T-helper 17 cell (primary cell): ENCODE results near the gene NXPE2. TPM values are rescaled to one million over a fixed set of nuclear protein-coding genes. Genes with fewer than 3 reads are reported as not detected.
"Not testable (repeated sequence)": the region's sequence is repeated elsewhere in the genome, so short reads cannot be mapped to it uniquely, and the experiment has no call there.

Experiments
- ATAC-seq: fragments of 150-1000 bp; cut with Tn5 transposase; 2 replicates; pipeline ENCODE4 v1.10.0; 2021; ENCODE audit warnings: mild to moderate bottlenecking, moderate library complexity
- DNase-seq, 3 donors: peaks; one replicate each; pipeline versions ENCODE4 v3.0.0 to v3.0.0-alpha.2; 2020 to 2021
- H3K9me3 ChIP-seq: one replicate; pipeline ENCODE4 v1.7.0; 2013; ENCODE audit warnings: low read length, mild to moderate bottlenecking; ENCODE audit not compliant: control insufficient read depth, poor library complexity, severe bottlenecking
- H3K27ac Mint-ChIP-seq: one replicate; pipeline ENCODE4 v1.8.0; 2022; ENCODE audit warnings: mild to moderate bottlenecking, moderate library complexity, mixed read lengths
- H3K27me3 Mint-ChIP-seq: one replicate; pipeline ENCODE4 v1.8.0; 2022; ENCODE audit warnings: mixed read lengths
- H3K36me3 Mint-ChIP-seq: one replicate; pipeline ENCODE4 v1.8.0; 2022; ENCODE audit warnings: low read depth, mixed read lengths
- H3K4me1 Mint-ChIP-seq: one replicate; pipeline ENCODE4 v1.8.0; 2022; ENCODE audit warnings: mild to moderate bottlenecking, mixed read lengths
- H3K4me3 Mint-ChIP-seq: one replicate; pipeline ENCODE4 v1.8.0; 2022; ENCODE audit warnings: mild to moderate bottlenecking, moderate library complexity, mixed read lengths
- total RNA-seq, 4 donors: library from RNA in 2 of 4; stranded (reverse) in 2 of 4; gene quantifications; one replicate each; pipeline ENCODE4 v1.2.3 and lab custom pipeline; 2022 to 2026

The NXPE2 gene
- total RNA-seq (not detected), total RNA-seq (lab: John Stamatoyannopoulos, UW) (0 to 0.08 reads per million in 2 donors)

DNA sequence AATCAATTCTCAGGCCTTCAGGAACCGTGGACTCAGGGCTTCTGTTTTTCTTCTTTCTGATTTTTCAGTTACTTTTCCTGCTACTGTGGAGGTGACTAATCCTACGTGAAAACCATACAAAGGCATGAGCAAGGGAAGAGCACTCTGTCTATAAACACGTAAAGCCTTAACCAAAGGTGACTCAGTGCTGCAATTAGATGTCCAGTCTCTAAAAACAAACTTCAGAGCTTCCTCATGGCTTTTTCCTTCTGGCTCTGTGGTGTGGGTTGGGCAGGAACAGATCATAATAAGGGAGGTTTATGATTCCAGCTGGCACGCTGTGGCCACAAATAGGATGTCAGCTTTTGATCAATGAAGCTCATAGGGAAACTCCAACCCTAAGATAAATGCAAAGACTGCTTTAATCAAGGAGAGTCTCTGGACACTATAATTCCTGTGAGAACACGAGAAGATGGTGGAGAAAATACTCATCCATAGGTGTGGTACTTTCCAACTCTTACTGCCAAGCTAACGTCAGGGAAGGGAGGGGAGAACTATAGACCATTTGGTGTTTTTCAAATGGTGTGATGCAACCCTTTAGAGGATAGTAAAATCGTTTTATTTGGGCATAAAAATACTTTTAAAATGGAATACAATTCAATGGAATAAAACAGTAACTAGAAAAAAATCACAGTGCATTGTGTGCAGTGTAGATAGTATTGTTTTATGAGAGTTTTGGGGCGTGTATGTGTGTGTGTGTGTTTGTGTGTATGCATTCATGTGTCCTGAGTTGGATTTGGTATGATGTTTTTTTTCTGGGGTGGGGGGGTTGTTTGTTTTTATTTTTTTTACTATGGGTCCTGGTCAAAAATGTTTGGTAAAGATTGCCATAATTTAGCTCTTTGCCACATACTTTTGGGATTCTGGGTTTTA is at the start of gene NXPE2:
Gene NXPE2 (plus strand): TSS at position 403 of the 912 bp plus-strand sequence. CDS start 49 bp downstream, at position 452.
- Mint-ChIP-seq H3K4me3 (no peak within 1 kb of the TSS), H3K27ac (no peak within 1 kb of the TSS), H3K4me1 (no peaks in the 10 kb centered on the region), H3K36me3 (no peaks in the 10 kb centered on the region), H3K27me3 (peaks cover 4% of the 10 kb centered on the region)
- no peaks in the 10 kb centered on the region for H3K9me3 ChIP-seq
- ATAC-seq (no peak), DNase-seq (no peak)

GRCh38 chr11:114631445-114631965 is 46.8 kb upstream of the NXPE2 start:
- not testable (repeated sequence) for H3K27me3 Mint-ChIP-seq, ATAC-seq

DNA sequence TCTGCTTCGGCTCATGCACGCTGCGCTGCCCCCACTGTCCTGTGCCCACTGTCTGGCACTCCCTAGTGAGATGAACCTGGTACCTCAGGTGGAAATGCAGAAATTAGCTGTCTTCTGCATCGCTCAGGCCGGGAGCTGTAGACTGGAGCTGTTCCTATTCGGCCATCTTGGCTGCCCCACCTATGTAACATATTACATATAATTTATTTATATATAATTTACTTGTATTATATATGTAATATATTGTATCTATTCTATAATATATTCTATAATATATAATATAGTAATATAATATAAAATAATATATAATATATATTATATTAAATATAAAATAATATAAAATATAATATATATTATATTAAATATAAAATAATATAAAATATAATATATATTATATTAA is 38.9 kb upstream of the NXPE2 start:
- not testable (repeated sequence) for H3K4me3 Mint-ChIP-seq, DNase-seq, H3K9me3 ChIP-seq, H3K4me1 Mint-ChIP-seq, H3K27ac Mint-ChIP-seq, H3K36me3 Mint-ChIP-seq, H3K27me3 Mint-ChIP-seq, ATAC-seq

More at GRCh38 chr11:114631445-114631965, 46.8 kb upstream of the NXPE2 start:
- H3K9me3 ChIP-seq, H3K4me3 Mint-ChIP-seq, H3K4me1 Mint-ChIP-seq, H3K36me3 Mint-ChIP-seq, DNase-seq, H3K27ac Mint-ChIP-seq: not testable (repeated sequence)

DNA sequence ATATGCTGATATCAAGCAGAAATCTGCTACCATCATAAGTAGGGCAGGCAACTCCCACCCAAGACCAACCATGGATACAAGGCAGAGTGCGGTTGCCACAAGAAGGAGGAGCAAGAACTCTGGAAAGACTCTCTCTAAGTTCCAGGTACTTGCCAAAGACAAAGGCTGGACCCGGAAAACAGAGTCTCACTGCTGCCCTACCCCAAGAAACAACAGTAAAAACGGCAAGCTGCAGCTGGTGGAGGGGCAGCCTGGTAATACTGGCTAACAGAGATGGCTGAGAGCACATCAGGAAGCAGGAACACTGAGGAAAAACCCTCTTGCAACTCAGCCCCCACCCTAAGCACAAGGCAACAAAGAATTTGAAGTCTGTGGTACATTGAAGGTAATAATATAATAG is 27.7 kb upstream of the NXPE2 start:
- Mint-ChIP-seq H3K36me3 (no peaks in the 10 kb centered on the region), H3K27ac (no peak overlapping the region), H3K27me3 (no peaks in the 10 kb centered on the region), H3K4me1 (no peaks in the 10 kb centered on the region), H3K4me3 (no peak overlapping the region)
- DNase-seq (no peak), ATAC-seq (no peak)
- H3K9me3 ChIP-seq = no peaks in the 10 kb centered on the region

- no peaks in the 10 kb centered on the region for H3K36me3 Mint-ChIP-seq
These were observed 27.1 kb upstream of the NXPE2 start for GRCh38 chr11:114651145-114651718.

DNA sequence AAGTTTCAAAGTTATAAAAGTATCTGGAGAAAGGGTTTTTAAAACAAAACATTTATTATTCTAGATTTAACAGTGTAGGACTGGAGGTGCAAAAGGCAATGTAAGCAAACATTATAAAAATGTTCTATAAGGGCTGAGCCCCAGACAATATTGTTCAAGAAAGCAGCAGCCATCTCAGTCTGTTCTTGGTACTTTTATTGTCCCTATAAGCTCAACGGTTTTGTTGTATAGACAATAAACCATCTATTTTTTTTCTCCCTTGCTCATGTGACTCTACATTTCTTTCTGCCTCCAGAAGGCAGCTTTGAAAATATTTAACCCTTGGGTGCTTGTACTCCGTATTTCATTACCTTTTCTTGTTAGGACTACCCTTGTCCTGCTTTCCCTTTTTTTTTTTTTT is 25.2 kb upstream of the NXPE2 start:
- no peaks in the 10 kb centered on the region for H3K36me3 Mint-ChIP-seq
- no peaks in the 10 kb centered on the region for H3K4me1 Mint-ChIP-seq
- H3K4me3 Mint-ChIP-seq = no peak overlapping the region
- no peak for DNase-seq
- no peaks in the 10 kb centered on the region for H3K9me3 ChIP-seq
- H3K27me3 Mint-ChIP-seq = peaks cover 4% of the 10 kb centered on the region
- ATAC-seq = no peak
- H3K27ac Mint-ChIP-seq = no peak overlapping the region

More at GRCh38 chr11:114651145-114651718, 27.1 kb upstream of the NXPE2 start:
- no peak overlapping the region for H3K4me3 Mint-ChIP-seq
- no peaks in the 10 kb centered on the region for H3K4me1 Mint-ChIP-seq
- no peaks in the 10 kb centered on the region for H3K27me3 Mint-ChIP-seq
- no peak overlapping the region for H3K27ac Mint-ChIP-seq
- no peak for DNase-seq
- H3K9me3 ChIP-seq = no peaks in the 10 kb centered on the region
- ATAC-seq = no peak

DNA sequence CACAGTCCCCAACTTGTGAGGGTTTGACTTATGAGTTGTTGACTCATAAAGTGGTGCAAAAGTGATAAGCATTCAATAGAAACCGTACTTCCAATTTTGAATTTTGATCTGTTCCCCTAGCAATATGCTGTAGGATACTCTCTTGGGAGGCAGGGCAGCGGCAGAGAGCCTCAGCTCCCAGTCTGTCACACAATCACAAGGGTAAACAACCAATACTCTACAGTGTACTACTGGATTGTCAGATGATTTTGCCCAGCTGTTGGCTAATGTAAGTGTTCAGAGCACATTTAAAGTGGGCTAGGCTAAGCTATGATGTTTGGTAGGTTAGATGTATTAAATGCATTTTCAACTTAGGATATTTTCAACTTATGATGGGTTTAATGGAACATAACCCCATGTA is 13.7 kb upstream of the NXPE2 start:
- DNase-seq (no peak), ATAC-seq (no peak)
- Mint-ChIP-seq H3K36me3 (no peaks in the 10 kb centered on the region), H3K27me3 (no peaks in the 10 kb centered on the region), H3K4me3 (no peak overlapping the region), H3K4me1 (no peaks in the 10 kb centered on the region), H3K27ac (no peak overlapping the region)
- no peaks in the 10 kb centered on the region for H3K9me3 ChIP-seq

DNA sequence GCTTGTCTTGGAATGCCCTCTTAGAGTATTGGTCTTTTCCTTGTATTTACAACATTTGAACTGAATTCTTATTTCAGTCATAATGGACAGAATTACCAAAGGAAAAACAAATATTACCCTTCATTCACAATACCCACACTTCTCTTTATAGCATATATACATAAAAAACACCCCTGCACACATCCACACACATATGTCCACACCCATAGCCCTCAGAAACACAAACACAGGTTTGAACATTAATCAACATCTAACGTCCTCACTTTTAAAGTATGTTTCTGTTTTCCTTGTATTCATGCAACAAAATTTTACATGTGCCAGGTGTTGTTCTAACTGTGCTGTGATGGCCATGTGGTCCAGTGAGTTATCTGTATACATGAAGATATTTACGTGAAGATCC is 11.6 kb upstream of the NXPE2 start:
- Mint-ChIP-seq H3K27me3 (no peaks in the 10 kb centered on the region), H3K27ac (no peak overlapping the region)
- ATAC-seq = no peak

DNA sequence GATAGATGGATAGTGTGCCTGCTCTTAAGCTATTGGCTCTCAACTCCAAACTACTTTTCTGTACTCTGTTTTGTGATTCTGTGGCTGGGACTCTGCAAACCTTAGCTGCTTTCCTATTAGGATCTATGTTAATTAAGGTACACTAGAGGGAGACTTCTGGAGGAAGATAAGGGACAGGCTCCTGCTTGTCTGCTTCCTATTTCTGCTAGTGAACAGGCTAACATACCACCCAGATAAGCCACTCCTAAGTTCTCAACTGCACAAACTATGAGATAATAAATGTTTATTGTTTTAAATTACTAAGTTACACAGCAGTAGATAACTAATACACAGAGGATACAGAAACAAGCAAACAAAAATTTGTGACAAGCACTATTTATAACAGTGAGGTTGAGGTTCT is 10.2 kb upstream of the NXPE2 start:
- no peak overlapping the region for H3K27ac Mint-ChIP-seq
- no peaks in the 10 kb centered on the region for H3K9me3 ChIP-seq
- no peak for ATAC-seq
- DNase-seq = no peak
- no peak overlapping the region for H3K4me3 Mint-ChIP-seq
- no peaks in the 10 kb centered on the region for H3K27me3 Mint-ChIP-seq
- H3K36me3 Mint-ChIP-seq = no peaks in the 10 kb centered on the region
- H3K4me1 Mint-ChIP-seq = no peaks in the 10 kb centered on the region

More for the DNA sequence above, 11.6 kb upstream of the NXPE2 start:
- no peaks in the 10 kb centered on the region for H3K9me3 ChIP-seq
- Mint-ChIP-seq H3K36me3 (no peaks in the 10 kb centered on the region), H3K4me3 (no peak overlapping the region), H3K4me1 (no peaks in the 10 kb centered on the region)
- DNase-seq = no peak

DNA sequence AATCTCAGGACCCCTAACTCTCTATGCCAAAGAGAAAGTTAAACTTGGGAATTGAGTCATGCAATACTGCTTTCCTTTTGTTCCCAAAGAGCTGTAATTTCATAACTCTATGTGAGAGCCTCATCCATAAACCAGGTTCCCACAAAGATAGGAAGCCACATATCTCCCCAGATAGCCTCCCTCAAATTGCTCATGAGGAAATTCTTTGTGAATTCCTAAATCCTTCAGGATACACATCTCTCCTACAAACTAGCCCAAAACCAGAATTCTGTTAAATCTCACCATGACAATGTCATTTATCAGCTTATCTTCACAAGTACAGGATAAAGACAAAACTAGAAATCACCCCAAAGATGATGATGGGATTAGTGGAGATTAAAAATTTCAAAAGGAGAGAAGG is 4.7 kb upstream of the NXPE2 start:
- Mint-ChIP-seq H3K4me3 (no peak overlapping the region), H3K27me3 (peaks cover 4% of the 10 kb centered on the region), H3K36me3 (no peaks in the 10 kb centered on the region), H3K4me1 (no peaks in the 10 kb centered on the region), H3K27ac (no peak overlapping the region)
- H3K9me3 ChIP-seq = no peaks in the 10 kb centered on the region
- ATAC-seq (no peak), DNase-seq (no peak)

DNA sequence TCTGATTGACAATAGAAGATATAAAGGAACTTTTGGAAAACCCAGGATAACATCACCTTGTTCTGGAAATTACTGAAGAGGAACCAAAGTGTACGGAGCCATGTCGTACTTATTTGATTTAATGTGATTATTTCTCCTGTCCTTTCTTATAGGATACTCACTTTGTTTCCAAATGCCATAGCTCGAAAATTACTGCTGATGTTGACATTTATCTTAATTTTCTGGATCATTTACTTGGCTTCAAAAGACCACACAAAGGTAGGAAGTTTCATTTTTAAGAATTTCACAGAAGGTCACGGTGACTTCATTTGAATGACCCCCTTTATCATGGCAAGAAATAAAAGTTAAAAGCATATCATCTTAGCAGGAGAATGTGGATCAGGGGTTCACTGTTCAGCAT is 1.2 kb downstream of the NXPE2 start:
- ATAC-seq = no peak
- no peaks in the 10 kb centered on the region for H3K4me1 Mint-ChIP-seq
- H3K36me3 Mint-ChIP-seq = no peaks in the 10 kb centered on the region
- H3K27ac Mint-ChIP-seq = no peak overlapping the region
- no peak overlapping the region for H3K4me3 Mint-ChIP-seq
- DNase-seq = no peak
- H3K27me3 Mint-ChIP-seq = peaks cover 4% of the 10 kb centered on the region
- H3K9me3 ChIP-seq = no peaks in the 10 kb centered on the region

DNA sequence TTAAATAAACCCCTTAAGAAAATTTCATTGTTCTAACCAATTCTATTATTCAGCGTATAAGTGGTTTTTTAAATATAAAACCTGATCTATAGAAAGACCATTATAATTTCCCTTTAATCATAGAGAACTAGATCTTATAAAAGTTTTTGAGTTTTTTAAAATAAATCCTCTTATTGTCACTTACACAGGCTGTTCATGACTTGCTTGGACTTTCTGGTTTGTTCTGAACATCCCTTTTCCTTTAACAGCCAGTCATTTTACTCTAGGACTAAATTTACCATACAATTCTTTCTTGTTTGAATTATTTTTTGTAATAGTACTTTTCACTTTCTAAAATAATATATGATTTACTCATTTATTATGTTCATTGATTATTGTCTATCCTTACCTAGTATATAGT is 4.7 kb downstream of the NXPE2 start:
- DNase-seq (no peak), ATAC-seq (no peak)
- peaks cover 4% of the 10 kb centered on the region for H3K27me3 Mint-ChIP-seq
- H3K4me1 Mint-ChIP-seq = no peaks in the 10 kb centered on the region
- no peak overlapping the region for H3K4me3 Mint-ChIP-seq
- no peaks in the 10 kb centered on the region for H3K36me3 Mint-ChIP-seq
- H3K27ac Mint-ChIP-seq = no peak overlapping the region
- no peaks in the 10 kb centered on the region for H3K9me3 ChIP-seq

GRCh38 chr11:114684636-114685035 is 6.3 kb downstream of the NXPE2 start:
- DNase-seq = no peak

More at GRCh38 chr11:114684636-114685035, 6.3 kb downstream of the NXPE2 start:
- no peak overlapping the region for H3K27ac Mint-ChIP-seq
- H3K27me3 Mint-ChIP-seq = no peaks in the 10 kb centered on the region
- H3K4me3 Mint-ChIP-seq = no peak overlapping the region
- H3K9me3 ChIP-seq = no peaks in the 10 kb centered on the region
- no peak for ATAC-seq
- no peaks in the 10 kb centered on the region for H3K36me3 Mint-ChIP-seq
- no peaks in the 10 kb centered on the region for H3K4me1 Mint-ChIP-seq
